ENCODE data around the gene RAD17.
"Not testable (repeated sequence)": the region's sequence is repeated elsewhere in the genome, so short reads cannot be mapped to it uniquely, and the experiment has no call there.

The RAD17 gene

GRCh38 chr5:69369340-69370121, at the start of gene RAD17, which contains the start of the genes AK6 and TAF9:
TSS of gene RAD17 (plus strand) at chr5:69369818. CDS start at chr5:69372209, 2,391 bp downstream.
TSS of gene AK6 (minus strand) at chr5:69369520. CDS start at chr5:69369490, 30 bp downstream.
TSS of gene TAF9 (minus strand) at chr5:69369520. CDS start at chr5:69365737, 3,783 bp downstream.
- no peak for FAIRE-seq

GRCh38 chr5:69326365-69326764, 43.3 kb upstream of the RAD17 start:
- FAIRE-seq: no peak

- FAIRE-seq: no peak
Measured at GRCh38 chr5:69329905-69330489, 39.6 kb upstream of the RAD17 start.

DNA sequence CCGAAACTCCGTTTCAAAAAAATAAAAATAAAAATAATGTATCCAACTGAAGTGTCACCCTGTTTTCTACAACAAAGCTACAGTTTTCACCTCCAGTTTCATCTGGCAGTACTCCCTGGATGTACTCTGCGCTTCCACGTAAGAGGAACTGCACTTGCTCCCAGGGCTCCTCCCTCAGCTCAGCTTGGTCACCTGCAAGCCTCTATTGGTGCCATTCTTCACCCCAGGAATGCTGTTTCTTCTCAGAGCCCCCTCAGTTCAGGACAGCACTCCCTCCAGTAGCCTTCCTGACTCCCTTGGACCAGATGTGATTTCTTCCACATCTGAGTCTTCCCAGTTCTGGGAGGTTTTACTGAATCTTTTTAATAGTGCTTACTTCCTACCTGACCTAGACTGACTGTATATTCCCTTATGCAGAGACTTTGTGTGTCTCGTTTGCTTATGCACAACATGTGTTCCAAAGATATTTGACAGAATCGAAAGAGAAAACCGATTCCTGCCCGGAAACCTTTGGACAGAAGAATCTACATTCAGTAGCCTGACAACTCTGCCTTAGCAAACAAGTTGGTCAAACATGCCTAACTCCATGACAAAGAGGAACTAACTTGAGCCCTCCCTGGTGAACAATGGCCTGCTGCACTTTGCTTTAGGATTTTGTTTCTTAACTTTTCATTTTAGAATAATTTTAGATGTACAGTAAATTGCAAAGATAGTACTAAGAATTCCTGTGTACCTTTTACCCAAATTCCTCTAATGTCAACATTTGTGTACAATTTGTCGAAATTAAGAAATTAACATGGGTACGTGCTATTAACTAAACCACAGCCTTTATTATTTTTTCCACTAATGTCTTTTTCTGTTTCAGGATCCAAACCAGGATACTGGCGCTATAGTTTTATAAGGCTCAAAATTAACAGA, 37.8 kb upstream of the RAD17 start:
- no peak for FAIRE-seq

DNA sequence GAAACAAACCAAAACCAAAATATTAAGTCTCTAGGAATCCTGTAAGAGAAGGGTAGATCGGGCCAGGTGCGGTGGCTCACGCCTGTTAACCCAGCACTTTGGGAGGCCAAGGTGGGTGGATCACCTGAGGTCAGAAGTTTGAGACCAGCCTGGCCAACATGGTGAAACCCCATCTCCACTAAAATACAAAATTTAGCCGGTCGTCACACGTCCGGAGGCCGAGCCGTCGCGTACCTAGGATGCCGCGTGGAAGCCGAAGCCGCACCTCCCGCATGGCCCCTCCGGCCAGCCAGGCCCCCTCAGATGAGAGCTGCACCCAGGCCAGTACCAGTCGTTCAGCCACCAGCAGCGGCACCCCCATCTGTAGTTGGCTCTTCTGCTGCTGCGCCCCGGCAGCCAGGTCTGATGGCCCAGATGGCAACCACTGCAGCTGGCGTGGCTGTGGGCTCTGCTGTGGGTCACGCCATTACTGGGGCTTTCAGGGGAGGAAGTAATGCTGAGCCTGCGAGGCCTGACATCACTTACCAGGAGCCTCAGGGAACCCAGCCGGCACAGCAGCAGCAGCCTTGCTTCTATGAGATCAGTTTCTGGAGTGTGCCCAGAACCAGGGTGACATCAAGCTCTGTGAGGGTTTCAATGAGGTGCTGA, 35.8 kb upstream of the RAD17 start:
- FAIRE-seq: not testable (repeated sequence)

GRCh38 chr5:69334793-69335268, 34.8 kb upstream of the RAD17 start:
- FAIRE-seq: no peak

DNA sequence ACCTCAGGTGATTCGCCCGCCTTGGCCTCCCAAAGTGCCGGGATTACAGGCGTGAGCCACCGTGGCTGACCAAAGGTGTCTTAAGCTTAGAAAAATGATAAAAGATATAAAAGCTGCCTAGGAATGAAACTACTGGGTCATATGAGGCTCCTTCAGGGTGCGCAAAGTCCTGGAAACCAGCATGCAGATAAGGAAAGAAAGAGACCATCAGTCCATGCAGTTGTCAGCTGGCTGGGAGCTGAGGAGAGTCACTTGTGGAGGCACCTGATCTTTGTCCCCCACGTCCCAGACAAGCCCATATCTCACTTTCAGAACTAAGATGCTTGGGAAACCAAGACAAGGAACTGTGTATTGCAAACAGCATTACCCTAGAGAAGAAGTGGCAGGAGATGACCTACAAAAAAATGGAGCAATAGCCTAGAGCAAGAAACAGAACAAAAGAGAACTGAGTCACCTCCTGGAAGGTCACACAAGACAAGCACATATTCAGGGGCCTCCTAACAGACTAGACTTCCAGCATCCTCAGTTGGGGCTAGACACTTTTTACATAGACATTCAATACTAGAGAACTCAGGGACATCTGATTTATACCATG, 34.2 kb upstream of the RAD17 start:
- FAIRE-seq: no peak

- FAIRE-seq: no peak
Measured at GRCh38 chr5:69341520-69342161, 28.0 kb upstream of the RAD17 start.

DNA sequence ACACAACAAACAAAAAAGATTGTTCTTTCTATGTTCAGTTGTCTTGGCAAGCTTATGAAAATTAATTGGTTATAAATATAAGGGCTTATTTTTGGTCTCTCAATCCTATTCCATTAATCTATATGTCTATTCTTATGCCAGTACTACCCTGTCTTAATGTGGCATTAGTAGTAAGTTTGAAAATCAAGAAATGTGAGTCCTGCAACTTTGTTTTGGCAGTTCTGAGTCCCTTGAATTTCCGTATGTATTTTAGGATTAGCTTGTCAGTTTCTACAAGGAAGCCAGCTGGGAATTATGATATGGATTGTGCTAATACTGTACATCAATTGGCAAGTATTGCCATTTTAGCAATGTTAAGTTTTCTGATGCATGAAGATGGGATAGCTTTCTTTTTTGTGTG, 26.5 kb upstream of the RAD17 start:
- FAIRE-seq: no peak

GRCh38 chr5:69350664-69351063, 19.0 kb upstream of the RAD17 start:
- FAIRE-seq: no peak

DNA sequence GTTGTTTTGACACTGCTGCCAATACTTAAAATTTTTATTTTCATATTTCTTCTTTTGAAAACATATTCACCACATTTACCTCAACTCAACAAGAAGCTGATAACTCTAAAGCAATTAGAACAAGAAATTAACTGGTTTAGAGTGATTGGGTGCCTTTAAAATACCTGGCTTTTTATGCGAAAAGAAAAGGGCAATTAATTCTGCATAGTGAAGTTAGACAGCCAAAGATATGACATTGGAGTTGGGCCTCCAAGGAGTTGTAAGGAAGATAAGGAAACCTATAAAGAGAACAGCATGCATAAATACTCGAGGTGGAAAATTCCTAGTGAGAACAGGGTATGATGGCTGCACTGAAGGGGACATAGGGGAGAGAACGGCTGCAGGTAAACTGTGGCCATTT, 9.9 kb upstream of the RAD17 start:
- no peak for FAIRE-seq

DNA sequence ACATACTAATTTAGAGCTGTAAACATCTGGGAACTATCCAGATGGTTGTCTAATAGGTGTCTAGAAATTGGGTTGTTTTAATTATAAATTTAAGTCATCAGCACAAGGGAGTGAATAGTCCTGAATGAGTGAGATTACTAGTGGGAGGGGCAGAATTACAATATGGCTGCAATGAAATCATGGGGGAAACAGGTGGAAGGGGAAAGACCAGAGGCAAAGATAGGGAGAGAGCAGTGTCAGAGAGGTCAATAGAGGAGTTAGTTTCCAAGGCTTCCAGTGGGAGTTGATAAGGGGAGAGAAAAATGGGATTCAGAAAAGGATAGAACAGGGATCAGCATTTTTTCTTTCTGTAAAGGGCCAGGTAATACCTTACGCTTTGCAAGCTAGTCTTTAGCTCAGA, 9.2 kb upstream of the RAD17 start:
- FAIRE-seq: no peak

DNA sequence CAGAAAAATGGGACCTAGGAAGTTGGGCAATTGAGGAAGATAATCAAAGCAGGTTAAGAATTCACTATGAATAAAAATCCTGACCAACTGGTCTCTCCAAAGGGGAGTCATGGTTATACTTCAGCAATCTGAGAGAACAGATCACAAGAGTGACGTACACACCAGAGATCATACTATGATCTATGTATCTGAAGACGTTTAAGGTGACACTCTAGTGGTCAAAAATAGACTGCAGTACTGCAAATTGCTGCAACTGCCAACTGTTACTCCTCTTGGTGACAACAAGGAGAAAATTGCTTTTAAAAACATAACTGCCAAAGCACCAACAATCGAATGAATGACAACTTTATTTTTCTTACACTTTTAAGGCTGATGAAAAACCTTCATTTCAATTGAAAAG, 5.2 kb upstream of the RAD17 start:
- no peak for FAIRE-seq

DNA sequence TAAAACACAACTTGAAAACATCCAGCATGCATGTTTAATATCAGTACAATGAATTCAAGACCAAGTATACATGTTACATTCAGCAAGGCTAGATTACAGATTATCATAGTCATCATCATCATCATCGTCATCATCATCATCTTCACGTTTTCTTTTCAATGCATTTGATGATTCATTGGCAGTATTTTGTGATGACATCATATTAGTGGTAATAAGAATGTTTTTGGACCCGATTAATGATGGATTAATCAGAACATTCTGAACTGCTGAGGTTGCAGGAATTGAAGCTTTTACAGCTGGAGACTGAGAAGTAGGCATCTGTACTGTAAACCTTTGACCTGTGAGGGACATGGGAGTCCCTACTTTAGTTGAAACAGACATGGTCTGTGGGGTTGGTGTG, 4.8 kb upstream of the RAD17 start:
- no peak for FAIRE-seq

DNA sequence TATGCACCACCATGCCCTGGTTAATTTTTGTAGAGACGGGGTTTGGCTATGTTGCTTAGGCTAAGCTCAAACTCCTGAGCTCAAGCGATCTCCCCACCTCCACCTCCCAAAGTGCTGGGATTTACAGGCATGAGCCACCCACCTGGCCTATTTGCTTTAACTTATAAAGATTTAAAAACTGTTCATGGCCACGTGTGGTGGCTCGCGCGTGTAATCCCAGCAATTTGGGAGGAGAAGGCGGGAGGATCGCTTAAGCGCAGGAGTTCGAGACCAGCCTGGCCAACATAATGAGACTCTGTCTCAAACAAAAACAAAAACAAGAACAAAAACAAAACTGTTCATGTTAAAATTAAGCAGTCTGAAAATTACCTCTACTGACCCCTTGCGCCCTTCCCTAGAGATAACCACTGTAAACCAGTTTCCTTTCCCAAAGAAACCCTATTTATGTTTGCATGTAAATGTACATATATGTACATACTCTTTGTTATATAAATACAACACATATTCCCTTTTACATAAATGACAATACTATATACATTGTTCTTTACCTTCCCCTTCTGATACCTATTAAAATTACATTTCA, 1.8 kb upstream of the RAD17 start:
- no peak for FAIRE-seq

- no peak for FAIRE-seq
Measured at GRCh38 chr5:69368458-69369339, 919 bp upstream of the RAD17 start.

DNA sequence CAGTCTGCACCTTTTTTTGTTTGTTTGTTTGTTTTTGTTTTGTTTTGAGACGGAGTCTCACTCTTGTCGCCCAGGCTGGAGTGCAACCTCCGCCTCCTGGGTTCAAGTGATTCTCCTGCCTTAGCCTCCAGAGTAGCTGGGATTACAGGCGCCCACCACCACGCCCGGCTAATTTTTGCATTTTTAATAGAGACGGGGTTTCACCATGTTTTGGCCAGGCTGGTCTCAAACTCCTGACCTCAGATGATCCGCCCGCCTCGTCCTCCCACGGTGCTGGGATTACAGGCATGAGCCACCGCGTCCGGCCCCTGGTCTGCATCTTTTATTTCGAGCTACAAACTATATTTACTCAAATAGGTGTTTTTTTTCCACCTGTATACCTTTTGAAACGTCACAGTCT, 717 bp downstream of the RAD17 start:
- FAIRE-seq: not testable (repeated sequence)

- FAIRE-seq: no peak
Measured at GRCh38 chr5:69372394-69372793, 2.8 kb downstream of the RAD17 start.

DNA sequence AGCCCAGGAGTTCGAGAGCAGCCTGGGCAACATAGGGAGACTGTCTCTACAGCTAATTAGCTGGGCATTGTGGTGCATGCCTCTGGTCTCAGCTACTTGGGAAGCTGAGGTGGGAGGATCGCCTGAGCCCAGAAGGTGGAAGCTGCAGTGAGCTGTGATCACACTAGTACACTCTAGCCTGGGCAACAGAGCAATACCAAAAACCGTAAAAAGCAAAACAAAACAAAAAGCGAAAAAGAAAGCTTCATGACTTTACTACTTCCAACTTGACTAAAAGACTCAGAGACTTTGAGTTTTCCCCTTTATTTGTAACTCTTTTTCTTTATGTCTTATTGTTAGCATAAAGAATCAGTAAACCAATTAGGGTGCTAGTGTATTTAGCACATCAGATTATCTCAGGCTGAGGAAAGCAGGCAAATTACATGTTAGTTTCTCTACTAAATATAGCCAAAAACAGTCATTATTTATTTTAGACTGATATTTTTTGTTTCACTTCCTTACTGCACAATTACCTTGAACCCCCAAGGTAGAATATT, 5.4 kb downstream of the RAD17 start:
- no peak for FAIRE-seq

GRCh38 chr5:69378376-69378775, 8.8 kb downstream of the RAD17 start:
- no peak for FAIRE-seq

Data from TTC549 (cell line).